K562 (cell line): ENCODE results near the gene OLFML2A. TPM values are rescaled to one million over a fixed set of nuclear protein-coding genes. Genes with fewer than 3 reads are reported as not detected.

Experiments used
- ESRRB ChIP-seq: fragments of 250-450 bp; sonication (Bioruptor Pico); IDR thresholded peaks from 2 replicates; pipeline ENCODE4 v1.5.0; 2020; ENCODE audit warnings: mild to moderate bottlenecking, moderate library complexity, borderline replicate concordance
- MED1 ChIP-seq: sonication (generic); formaldehyde crosslinking; IDR thresholded peaks from 2 replicates; pipeline ENCODE4 v1.8.1; 2023; ENCODE audit warnings: missing genetic modification reagents, borderline replicate concordance
- NCOA1 ChIP-seq: fragments of 450-650 bp; IDR thresholded peaks from 2 replicates; pipeline ENCODE4 v1.6.1; 2016; ENCODE audit warnings: low read depth
- PURB ChIP-seq: sonication (generic); formaldehyde crosslinking; IDR thresholded peaks from 2 replicates; pipeline ENCODE4 v1.9.0; 2021; ENCODE audit warnings: low read depth, mild to moderate bottlenecking, missing genetic modification reagents
- RAD21 ChIP-seq, 2 experiments: fragments of 250-450 bp in 1 of 2; fragments of 450-650 bp in 1 of 2; sonication (Bioruptor Pico) in 1 of 2; formaldehyde crosslinking in 1 of 2; IDR thresholded peaks in 1 of 2; conservative IDR thresholded peaks in 1 of 2; 2 replicates each; pipeline versions ENCODE4 v1.4.0 to v1.8.0; 2020 to 2022; ENCODE audit warnings: mild to moderate bottlenecking in 2 of 2, moderate library complexity in 1 of 2
- RHOXF2B ChIP-seq: fragments of 250-450 bp; sonication (Bioruptor Pico); conservative IDR thresholded peaks from 2 replicates; pipeline ENCODE4 v1.5.1; 2021
- SFPQ ChIP-seq: fragments of 200-400 bp; formaldehyde crosslinking; IDR thresholded peaks from 2 replicates; pipeline ENCODE4 v1.6.1; 2017; ENCODE audit warnings: mild to moderate bottlenecking, low read depth, low read length, moderate library complexity
- ZNF140 ChIP-seq: fragments of 250-450 bp; sonication (Bioruptor Pico); IDR thresholded peaks from 2 replicates; pipeline ENCODE4 v1.8.0; 2021; ENCODE audit warnings: moderate library complexity, mild to moderate bottlenecking, inconsistent platforms
- ZNF23 ChIP-seq: fragments of 250-450 bp; sonication (Bioruptor Pico); IDR thresholded peaks from 2 replicates; pipeline ENCODE4 v1.4.0; 2020; ENCODE audit warnings: mild to moderate bottlenecking
- ZNF444 ChIP-seq: fragments of 250-450 bp; sonication (Bioruptor Pico); IDR thresholded peaks from 2 replicates; pipeline ENCODE4 v1.4.0; 2020; ENCODE audit warnings: mild to moderate bottlenecking, moderate library complexity
- ZNF696 ChIP-seq: fragments of 250-450 bp; sonication (Bioruptor Pico); conservative IDR thresholded peaks from 2 replicates; pipeline ENCODE4 v1.4.0; 2020; ENCODE audit warnings: mild to moderate bottlenecking, moderate library complexity
- ZNF75A ChIP-seq: fragments of 450-650 bp; formaldehyde crosslinking; IDR thresholded peaks from 2 replicates; pipeline ENCODE4 v1.4.0; 2020; ENCODE audit warnings: mild to moderate bottlenecking
- polyA plus RNA-seq, 8 experiments: library from polyadenylated mRNA; depleted of rRNA in 4 of 8; stranded (reverse) in 5 of 8; unstranded in 3 of 8; fragments of >200 nt; fragmentation: Nextera tagmentation in 2 of 8; fragmentation: Illumina TruSeq in 1 of 8; extraction: Ambion mirVana in 2 of 8; extraction: Trizol in 1 of 8; gene quantifications; 2 replicates each; pipeline versions ENCODE4 v1.2.1 to v1.2.3, GENCODE V29; 2011 to 2014; ENCODE audit warnings: inconsistent platforms in 1 of 8, missing spikeins in 1 of 8
- total RNA-seq, 7 experiments: library from RNA; depleted of rRNA in 6 of 7; stranded (reverse); fragments of >200 nt in 6 of 7; fragmentation: Illumina TruSeq in 2 of 7; extraction: Trizol in 2 of 7; gene quantifications; 2 replicates each; pipeline versions ENCODE4 v1.2.1 to v1.2.3, GENCODE V29; 2011 to 2021; ENCODE audit warnings: low replicate concordance in 1 of 7
- TF ChIP-seq, protein P1 (sequence below): fragments of 450-650 bp; IDR thresholded peaks from 2 replicates; pipeline ENCODE4 v1.6.1; 2016; ENCODE audit warnings: antibody characterized with exemption
- TF ChIP-seq, protein P2 (sequence below): IDR thresholded peaks from 3 replicates; pipeline ENCODE4 v1.6.1; 2011; ENCODE audit warnings: borderline replicate concordance, mild to moderate bottlenecking; ENCODE audit not compliant: insufficient read length, insufficient read depth
- TF ChIP-seq, protein P3 (sequence below): fragments of 250-450 bp; sonication (Bioruptor Pico); IDR thresholded peaks from 2 replicates; pipeline ENCODE4 v1.8.0; 2021; ENCODE audit warnings: borderline replicate concordance, mild to moderate bottlenecking, moderate library complexity; ENCODE audit not compliant: poor library complexity, severe bottlenecking
- TF ChIP-seq, protein P4 (sequence below): fragments of 450-650 bp; IDR thresholded peaks from 2 replicates; pipeline ENCODE4 v1.7.1; 2018; ENCODE audit warnings: mild to moderate bottlenecking, low read depth; ENCODE audit not compliant: partially characterized antibody

The OLFML2A gene
- total and polyA plus RNA-seq, 9 of the 15 experiments (the other 6 are each of a cell fraction or from before 2014, with no cell fraction given), result 0.16 TPM; not detected in 8

DNA sequence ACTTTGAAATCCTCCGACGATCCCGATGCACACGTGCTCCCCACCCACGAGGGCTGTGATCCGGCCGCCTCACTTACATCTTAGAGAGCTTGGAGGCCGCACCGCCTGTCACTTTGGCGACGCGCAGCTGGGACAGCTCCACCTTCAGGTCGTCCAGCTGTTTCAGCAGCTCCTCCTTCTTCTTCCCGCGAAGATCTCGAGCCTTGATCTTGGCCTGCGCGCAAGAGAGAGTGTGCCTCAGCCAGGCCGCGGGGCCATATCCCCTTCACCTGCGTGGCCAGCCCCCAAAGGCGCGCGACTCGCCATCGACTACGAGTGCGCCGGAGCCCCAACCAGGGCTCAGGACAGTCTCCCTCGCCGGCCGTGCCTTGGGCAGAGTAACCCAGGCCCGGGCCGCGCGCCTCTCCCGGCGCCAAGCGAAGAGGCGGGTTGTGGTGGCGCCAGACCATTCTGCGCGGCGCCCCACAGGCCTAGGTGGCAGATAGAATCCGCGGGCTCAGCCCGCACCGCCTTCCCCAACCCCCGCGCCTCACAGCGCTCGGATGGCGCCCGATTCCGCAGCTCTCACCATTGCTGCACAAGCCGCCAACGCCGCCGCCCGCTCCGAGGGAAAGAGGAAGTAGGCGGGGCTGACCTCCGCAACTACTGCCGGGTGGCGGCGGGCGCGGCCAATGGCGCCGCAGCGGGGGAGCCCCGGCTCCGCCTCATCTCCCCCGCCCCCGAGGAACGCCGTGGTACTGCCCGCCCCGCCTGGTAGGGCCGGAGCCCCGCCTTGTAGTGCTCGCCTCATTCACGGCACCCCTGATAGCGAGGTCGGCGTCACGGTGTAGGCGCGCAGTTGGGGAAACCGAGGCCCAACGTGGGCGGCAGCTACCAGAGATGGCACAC, 84.7 kb downstream of the OLFML2A start, which contains the start of the genes ARPC5L and RPL35 (continued):
- TF ChIP-seq ZNF75A (no peak), ESRRB (no peak), ZNF444 (CRISPR knock-in tag) (no peak), ZNF23 (CRISPR knock-in tag) (no peak), NCOA1 (no peak), PURB (CRISPR knock-in tag) (no peak), RAD21 (CRISPR knock-in tag; conservative IDR thresholded peaks at IDR 0.05 in 1 of 2, IDR thresholded peaks at IDR 0.05 in 1 of 2) (no peak), RHOXF2B (0 out of 2 replicates have a peak, but pooled peaks have one; percentile 19), ZNF696 (no peak), MED1 (CRISPR knock-in tag) (no peak), ZNF140 (CRISPR knock-in tag) (no peak), SFPQ (no peak)
- TF ChIP-seq, protein P1, sequence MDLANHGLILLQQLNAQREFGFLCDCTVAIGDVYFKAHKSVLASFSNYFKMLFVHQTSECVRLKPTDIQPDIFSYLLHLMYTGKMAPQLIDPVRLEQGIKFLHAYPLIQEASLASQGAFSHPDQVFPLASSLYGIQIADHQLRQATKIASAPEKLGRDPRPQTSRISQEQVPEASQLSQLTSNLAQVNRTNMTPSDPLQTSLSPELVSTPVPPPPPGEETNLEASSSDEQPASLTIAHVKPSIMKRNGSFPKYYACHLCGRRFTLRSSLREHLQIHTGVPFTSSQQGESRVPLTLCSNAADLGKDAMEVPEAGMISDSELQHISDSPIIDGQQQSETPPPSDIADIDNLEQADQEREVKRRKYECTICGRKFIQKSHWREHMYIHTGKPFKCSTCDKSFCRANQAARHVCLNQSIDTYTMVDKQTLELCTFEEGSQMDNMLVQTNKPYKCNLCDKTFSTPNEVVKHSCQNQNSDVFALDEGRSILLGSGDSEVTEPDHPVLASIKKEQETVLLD, result no peak
- TF ChIP-seq, protein P2, sequence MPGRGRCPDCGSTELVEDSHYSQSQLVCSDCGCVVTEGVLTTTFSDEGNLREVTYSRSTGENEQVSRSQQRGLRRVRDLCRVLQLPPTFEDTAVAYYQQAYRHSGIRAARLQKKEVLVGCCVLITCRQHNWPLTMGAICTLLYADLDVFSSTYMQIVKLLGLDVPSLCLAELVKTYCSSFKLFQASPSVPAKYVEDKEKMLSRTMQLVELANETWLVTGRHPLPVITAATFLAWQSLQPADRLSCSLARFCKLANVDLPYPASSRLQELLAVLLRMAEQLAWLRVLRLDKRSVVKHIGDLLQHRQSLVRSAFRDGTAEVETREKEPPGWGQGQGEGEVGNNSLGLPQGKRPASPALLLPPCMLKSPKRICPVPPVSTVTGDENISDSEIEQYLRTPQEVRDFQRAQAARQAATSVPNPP, result no peak
- TF ChIP-seq, protein P3, sequence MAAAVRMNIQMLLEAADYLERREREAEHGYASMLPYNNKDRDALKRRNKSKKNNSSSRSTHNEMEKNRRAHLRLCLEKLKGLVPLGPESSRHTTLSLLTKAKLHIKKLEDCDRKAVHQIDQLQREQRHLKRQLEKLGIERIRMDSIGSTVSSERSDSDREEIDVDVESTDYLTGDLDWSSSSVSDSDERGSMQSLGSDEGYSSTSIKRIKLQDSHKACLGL, result peak; percentile 64
- TF ChIP-seq, protein P4, sequence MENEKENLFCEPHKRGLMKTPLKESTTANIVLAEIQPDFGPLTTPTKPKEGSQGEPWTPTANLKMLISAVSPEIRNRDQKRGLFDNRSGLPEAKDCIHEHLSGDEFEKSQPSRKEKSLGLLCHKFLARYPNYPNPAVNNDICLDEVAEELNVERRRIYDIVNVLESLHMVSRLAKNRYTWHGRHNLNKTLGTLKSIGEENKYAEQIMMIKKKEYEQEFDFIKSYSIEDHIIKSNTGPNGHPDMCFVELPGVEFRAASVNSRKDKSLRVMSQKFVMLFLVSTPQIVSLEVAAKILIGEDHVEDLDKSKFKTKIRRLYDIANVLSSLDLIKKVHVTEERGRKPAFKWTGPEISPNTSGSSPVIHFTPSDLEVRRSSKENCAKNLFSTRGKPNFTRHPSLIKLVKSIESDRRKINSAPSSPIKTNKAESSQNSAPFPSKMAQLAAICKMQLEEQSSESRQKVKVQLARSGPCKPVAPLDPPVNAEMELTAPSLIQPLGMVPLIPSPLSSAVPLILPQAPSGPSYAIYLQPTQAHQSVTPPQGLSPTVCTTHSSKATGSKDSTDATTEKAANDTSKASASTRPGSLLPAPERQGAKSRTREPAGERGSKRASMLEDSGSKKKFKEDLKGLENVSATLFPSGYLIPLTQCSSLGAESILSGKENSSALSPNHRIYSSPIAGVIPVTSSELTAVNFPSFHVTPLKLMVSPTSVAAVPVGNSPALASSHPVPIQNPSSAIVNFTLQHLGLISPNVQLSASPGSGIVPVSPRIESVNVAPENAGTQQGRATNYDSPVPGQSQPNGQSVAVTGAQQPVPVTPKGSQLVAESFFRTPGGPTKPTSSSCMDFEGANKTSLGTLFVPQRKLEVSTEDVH, result peak; percentile 65
